ENCODE measurements around the gene AJAP1. TPM values are rescaled to one million over a fixed set of nuclear protein-coding genes. Genes with fewer than 3 reads are reported as not detected.

Gene AJAP1
- total RNA-seq, 3 donors from 2014 or later, result 0.09 to 1.1 (median 0.17) TPM

DNA sequence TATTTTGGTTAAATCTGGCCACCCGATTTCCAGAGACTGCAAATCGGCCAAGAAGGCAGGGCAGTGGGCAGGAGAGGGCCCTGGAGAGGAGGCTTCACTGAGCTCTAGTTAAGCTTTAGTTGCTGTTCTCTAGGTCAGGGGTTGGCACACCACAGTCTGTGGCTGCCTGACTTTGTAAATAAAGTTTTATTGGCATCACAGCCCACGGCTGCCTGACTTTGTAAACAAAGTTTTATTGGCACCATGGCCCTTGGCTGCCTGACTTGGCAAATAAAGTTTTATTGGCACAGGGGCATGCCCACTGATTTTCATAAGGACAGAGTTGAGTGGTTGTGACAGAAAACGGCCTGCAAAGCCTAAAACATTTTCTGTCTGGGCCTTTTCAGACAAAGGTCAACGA is 19.7 kb downstream of the AJAP1 start:
- H3K4me1 ChIP-seq (ENCODE audit: low read depth), result no peaks in the 10 kb centered on the region
- intact Hi-C loops (cut with DNase I, micrococcal nuclease), result no loop called here
- ATAC-seq, result no peak
- H3K9me3 ChIP-seq, result peaks cover 5% of the 10 kb centered on the region
- no peaks in the 10 kb centered on the region for H3K36me3 ChIP-seq (ENCODE audit: low read depth)
- no peak overlapping the region for H3K4me3 ChIP-seq
- TF ChIP-seq, protein P1, sequence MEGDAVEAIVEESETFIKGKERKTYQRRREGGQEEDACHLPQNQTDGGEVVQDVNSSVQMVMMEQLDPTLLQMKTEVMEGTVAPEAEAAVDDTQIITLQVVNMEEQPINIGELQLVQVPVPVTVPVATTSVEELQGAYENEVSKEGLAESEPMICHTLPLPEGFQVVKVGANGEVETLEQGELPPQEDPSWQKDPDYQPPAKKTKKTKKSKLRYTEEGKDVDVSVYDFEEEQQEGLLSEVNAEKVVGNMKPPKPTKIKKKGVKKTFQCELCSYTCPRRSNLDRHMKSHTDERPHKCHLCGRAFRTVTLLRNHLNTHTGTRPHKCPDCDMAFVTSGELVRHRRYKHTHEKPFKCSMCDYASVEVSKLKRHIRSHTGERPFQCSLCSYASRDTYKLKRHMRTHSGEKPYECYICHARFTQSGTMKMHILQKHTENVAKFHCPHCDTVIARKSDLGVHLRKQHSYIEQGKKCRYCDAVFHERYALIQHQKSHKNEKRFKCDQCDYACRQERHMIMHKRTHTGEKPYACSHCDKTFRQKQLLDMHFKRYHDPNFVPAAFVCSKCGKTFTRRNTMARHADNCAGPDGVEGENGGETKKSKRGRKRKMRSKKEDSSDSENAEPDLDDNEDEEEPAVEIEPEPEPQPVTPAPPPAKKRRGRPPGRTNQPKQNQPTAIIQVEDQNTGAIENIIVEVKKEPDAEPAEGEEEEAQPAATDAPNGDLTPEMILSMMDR (IDR thresholded peaks at IDR 0.05), result no peak
- DNase-seq, result no peak

DNA sequence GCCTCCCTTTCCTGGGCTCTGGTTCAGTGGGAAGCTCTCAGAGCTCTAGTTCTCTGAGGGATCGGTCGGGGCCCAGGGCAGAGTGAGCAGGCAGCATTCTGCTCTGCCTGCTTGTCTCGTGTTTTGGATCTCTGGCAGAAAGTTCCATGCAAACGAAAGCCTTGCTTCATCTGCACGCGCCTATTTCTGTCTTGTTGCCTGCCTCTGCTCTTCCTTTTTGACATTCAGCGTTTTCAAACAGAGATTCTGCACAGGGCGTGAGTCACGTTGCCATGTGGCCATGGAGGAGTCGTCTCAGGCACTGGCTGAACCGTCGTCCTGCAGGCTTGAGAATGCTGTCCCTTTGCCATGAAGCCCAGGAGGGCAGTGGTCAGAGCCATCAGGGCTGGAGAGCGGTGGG is 20.3 kb downstream of the AJAP1 start:
- no peak for DNase-seq
- Histone ChIP-seq H3K36me3 (ENCODE audit: low read depth) (no peaks in the 10 kb centered on the region), H3K4me3 (no peak overlapping the region), H3K9me3 (peaks cover 5% of the 10 kb centered on the region), H3K4me1 (ENCODE audit: low read depth) (no peaks in the 10 kb centered on the region)
- TF ChIP-seq, protein P1 (IDR thresholded peaks at IDR 0.05), result no peak
- intact Hi-C loops (cut with DNase I, micrococcal nuclease), result no loop called here
- ATAC-seq, result no peak

DNA sequence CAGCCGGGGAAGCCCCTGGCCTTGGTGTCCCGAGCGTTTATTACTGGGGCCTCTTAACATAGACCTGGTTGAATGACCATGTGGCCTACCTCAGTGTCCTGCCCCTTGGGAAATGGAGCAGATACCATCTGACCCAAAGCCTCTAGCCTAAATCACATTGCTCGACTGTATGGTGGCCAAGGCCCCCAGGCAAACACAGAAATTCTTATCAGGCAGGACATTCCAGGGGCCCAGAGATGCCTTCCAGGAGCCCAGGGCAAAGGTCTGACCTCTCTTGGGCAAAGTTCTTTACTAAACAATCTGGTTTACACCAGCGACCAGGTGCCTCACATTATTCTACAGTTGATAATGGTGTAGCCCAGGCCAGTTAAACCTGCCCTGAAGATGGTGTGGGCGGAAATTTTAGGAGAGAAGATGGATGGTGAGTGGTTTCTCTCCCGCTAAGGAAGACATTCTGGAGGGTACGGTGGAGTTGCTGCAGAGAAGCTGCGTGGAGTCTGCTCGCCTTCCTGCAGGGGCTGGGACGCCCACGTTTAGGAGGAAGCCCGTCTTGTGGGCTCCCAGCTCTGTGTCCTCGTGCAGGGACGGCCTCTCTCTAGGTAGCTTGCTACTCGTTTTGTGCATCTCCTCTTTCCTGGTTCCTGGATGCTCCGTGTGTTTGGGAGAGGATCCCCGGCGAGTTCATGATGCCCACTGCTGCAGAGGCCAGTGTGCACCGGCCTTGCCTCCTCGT is 21.2 kb downstream of the AJAP1 start:
- H3K4me1 ChIP-seq (ENCODE audit: low read depth), result no peaks in the 10 kb centered on the region
- DNase-seq, result no peak
- H3K9me3 ChIP-seq, result peaks cover 13% of the 10 kb centered on the region
- intact Hi-C loops (cut with DNase I, micrococcal nuclease), result no loop called here
- H3K4me3 ChIP-seq, result no peak overlapping the region
- TF ChIP-seq, protein P1 (IDR thresholded peaks at IDR 0.05), result no peak
- ATAC-seq, result no peak
- no peaks in the 10 kb centered on the region for H3K36me3 ChIP-seq (ENCODE audit: low read depth)

DNA sequence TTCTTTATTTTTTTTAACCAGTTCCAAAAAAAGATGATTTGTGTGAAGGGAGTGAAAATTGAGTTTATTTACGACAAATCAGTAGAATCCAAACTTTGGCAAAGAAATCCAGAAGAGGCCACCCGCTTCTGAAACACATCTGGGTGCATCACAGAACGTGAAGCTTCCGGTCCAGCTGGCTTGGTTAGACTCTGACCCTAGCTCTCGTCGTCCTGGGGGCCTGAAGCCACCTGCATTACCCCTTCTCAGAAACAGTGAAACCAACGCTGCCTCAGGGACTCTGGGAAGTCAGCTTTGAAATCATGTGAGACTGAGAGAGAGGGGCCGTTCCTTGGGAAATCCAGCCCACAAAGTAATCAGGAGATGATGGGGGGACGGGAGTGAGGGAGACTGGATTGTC is 21.8 kb downstream of the AJAP1 start:
- ATAC-seq, result no peak
- intact Hi-C loops (cut with DNase I, micrococcal nuclease), result no loop called here
- no peaks in the 10 kb centered on the region for H3K36me3 ChIP-seq (ENCODE audit: low read depth)

DNA sequence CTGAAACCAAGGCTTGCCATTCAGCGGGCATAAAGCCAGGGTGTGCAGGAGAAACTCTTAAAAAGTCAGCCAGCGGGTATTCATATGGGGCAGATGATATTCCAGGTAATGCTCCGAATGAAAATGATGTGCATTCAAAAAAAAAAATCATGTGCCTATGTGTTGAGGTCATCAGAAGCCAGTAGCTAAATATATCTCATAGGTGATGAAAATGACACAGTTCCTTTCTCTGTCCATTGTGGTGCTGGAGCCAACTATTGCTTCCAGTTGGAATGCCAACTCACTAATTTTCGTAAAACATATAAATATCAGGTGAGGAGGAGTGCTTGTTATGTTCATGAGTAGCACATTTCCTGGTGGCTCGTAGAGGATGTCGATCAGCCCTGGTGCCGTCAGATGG is 23.2 kb downstream of the AJAP1 start:
- TF ChIP-seq, protein P1 (IDR thresholded peaks at IDR 0.05), result no peak
- no peaks in the 10 kb centered on the region for H3K36me3 ChIP-seq (ENCODE audit: low read depth)
- ATAC-seq (no peak), DNase-seq (no peak)
- no peak overlapping the region for H3K4me3 ChIP-seq
- intact Hi-C loops (cut with DNase I, micrococcal nuclease), result no loop called here
- no peaks in the 10 kb centered on the region for H3K4me1 ChIP-seq (ENCODE audit: low read depth)
- H3K9me3 ChIP-seq, result peaks cover 14% of the 10 kb centered on the region

More for the DNA sequence above, 21.8 kb downstream of the AJAP1 start:
- Histone ChIP-seq H3K4me1 (ENCODE audit: low read depth) (no peaks in the 10 kb centered on the region), H3K9me3 (peaks cover 14% of the 10 kb centered on the region), H3K4me3 (no peak overlapping the region)
- no peak for DNase-seq
- TF ChIP-seq, protein P1 (IDR thresholded peaks at IDR 0.05), result no peak
